HCT116 (cell line): ENCODE data around the gene JPH3. TPM values are rescaled to one million over a fixed set of nuclear protein-coding genes. Genes with fewer than 3 reads are reported as not detected.

ENCODE experiments used
- ATAC-seq: fragments of 200-7000 bp; cut with Tn5 transposase; 2 replicates; pipeline ENCODE4 v1.9.1; 2020; ENCODE audit warnings: mild to moderate bottlenecking, moderate library complexity
- BruUV-seq: library from RNA; stranded (reverse); fragments of 400-500 nt; replicated peaks from 2 replicates; lab custom pipeline; 2021; lab: Mats Ljungman, UMichigan
- CTCF ChIA-PET: fragments of 300-600 bp; sonication (Branson Sonifier 250); formaldehyde crosslinking; loops from one replicate; lab custom pipeline; 2021; ENCODE audit warnings: antibody characterized with exemption; lab: Charles Lee
- POLR2A ChIA-PET: fragments of 300-600, 350-600 bp; sonication (Branson Sonifier 250); formaldehyde crosslinking; loops from one replicate; lab custom pipeline; 2021; ENCODE audit warnings: antibody characterized with exemption; lab: Charles Lee
- RAD21 ChIA-PET, 2 experiments: fragments of 300-600 bp; sonication (Branson Sonifier 250); formaldehyde crosslinking; loops; one replicate each; lab custom pipeline; 2023; ENCODE audit warnings: low total read pairs in 2 of 2; ENCODE audit not compliant: uncharacterized antibody in 2 of 2, unreplicated experiment in 2 of 2, low non-redundant PET in 1 of 2; lab: Charles Lee
- DNase-seq: peaks from one replicate; pipeline ENCODE4 v3.0.0-alpha.2; 2010; ENCODE audit warnings: low read depth, low spot score
- H2AFZ ChIP-seq: fragments of 200-600 bp; shearing (Covaris generic), sonication (generic); 2 replicates; pipeline ENCODE4 v1.6.1; 2017; ENCODE audit warnings: low read depth, mixed run types, mixed read lengths, antibody characterized with exemption, low read length; ENCODE audit not compliant: poor library complexity, severe bottlenecking
- H3K27ac ChIP-seq: 2 replicates; pipeline ENCODE4 v1.5.1; 2012; ENCODE audit warnings: low read depth, low read length
- H3K27me3 ChIP-seq: fragments of 200-600 bp; sonication (generic); 2 replicates; pipeline ENCODE4 v1.6.1; 2016; ENCODE audit warnings: mixed run types, low read length, mixed read lengths; ENCODE audit not compliant: insufficient read depth
- H3K36me3 ChIP-seq, 2 experiments: fragments of 200-500 bp in 1 of 2; fragments of 200-600 bp in 1 of 2; sonication (Bioruptor generic) in 1 of 2; sonication (generic) in 1 of 2; 2 replicates each; pipeline versions ENCODE4 v1.5.1 to v1.6.1; 2014 to 2016; ENCODE audit warnings: low read length in 2 of 2, inconsistent platforms in 1 of 2, mixed read lengths in 1 of 2, mixed run types in 1 of 2; ENCODE audit not compliant: insufficient read depth in 2 of 2, control insufficient read depth in 1 of 2
- H3K4me1 ChIP-seq, 2 experiments: fragments of 200-600 bp in 1 of 2; sonication (generic) in 1 of 2; 2 replicates each; pipeline versions ENCODE4 v1.5.1 to v1.6.1; 2012 to 2017; ENCODE audit warnings: low read length in 2 of 2, inconsistent platforms in 1 of 2, mild to moderate bottlenecking in 1 of 2, mixed read lengths in 1 of 2, mixed run types in 1 of 2, moderate library complexity in 1 of 2; ENCODE audit not compliant: insufficient read depth in 2 of 2, control insufficient read depth in 1 of 2
- H3K4me2 ChIP-seq: fragments of 200-600 bp; sonication (generic); 2 replicates; pipeline ENCODE4 v1.6.1; 2017; ENCODE audit warnings: mixed run types, low read length, mixed read lengths
- H3K4me3 ChIP-seq, 2 experiments: fragments of 200-600 bp in 1 of 2; sonication (generic) in 1 of 2; replicated peaks in 1 of 2; 2 replicates each; pipeline ENCODE4 v1.5.1; 2011 to 2016; ENCODE audit warnings: low read length in 2 of 2, control low read depth in 1 of 2, low read depth in 1 of 2, mild to moderate bottlenecking in 1 of 2, mixed read lengths in 1 of 2, mixed run types in 1 of 2
- H3K79me2 ChIP-seq: fragments of 200-600 bp; sonication (generic); 2 replicates; pipeline ENCODE4 v1.6.1; 2017; ENCODE audit warnings: mild to moderate bottlenecking, mixed run types, low read length, moderate library complexity, mixed read lengths; ENCODE audit not compliant: insufficient read depth
- H3K9ac ChIP-seq: fragments of 200-600 bp; sonication (generic); 2 replicates; pipeline ENCODE4 v1.6.1; 2016; ENCODE audit warnings: low read length, mixed read lengths
- H3K9me2 ChIP-seq: fragments of 200-600 bp; sonication (generic), shearing (Covaris generic); 2 replicates; pipeline ENCODE4 v1.6.1; 2017; ENCODE audit warnings: mixed run types, mild to moderate bottlenecking, moderate library complexity; ENCODE audit not compliant: insufficient read depth
- H3K9me3 ChIP-seq, 2 experiments: fragments of 200-500 bp in 1 of 2; fragments of 200-600 bp in 1 of 2; sonication (Bioruptor generic) in 1 of 2; sonication (generic) in 1 of 2; 2 replicates each; pipeline ENCODE4 v1.6.1; 2014 to 2017; ENCODE audit warnings: low read length in 2 of 2, mixed read lengths in 2 of 2, inconsistent platforms in 1 of 2, low read depth in 1 of 2, mild to moderate bottlenecking in 1 of 2, mixed run types in 1 of 2, moderate library complexity in 1 of 2; ENCODE audit not compliant: control insufficient read depth in 1 of 2, insufficient read depth in 1 of 2
- H4K20me1 ChIP-seq: fragments of 200-600 bp; sonication (generic), shearing (Covaris generic); 2 replicates; pipeline ENCODE4 v1.6.1; 2017; ENCODE audit warnings: mixed run types, mild to moderate bottlenecking, moderate library complexity; ENCODE audit not compliant: insufficient read depth
- CBX3 ChIP-seq: IDR thresholded peaks from 2 replicates; pipeline ENCODE4 v1.6.1; 2012; ENCODE audit warnings: low read depth
- EGR1 ChIP-seq: IDR thresholded peaks from 2 replicates; pipeline ENCODE4 v1.6.1; 2012; ENCODE audit warnings: low read depth
- ELF1 ChIP-seq: IDR thresholded peaks from 2 replicates; pipeline ENCODE4 v1.6.1; 2012; ENCODE audit warnings: low read depth, borderline replicate concordance
- FOSL1 ChIP-seq: IDR thresholded peaks from 2 replicates; pipeline ENCODE4 v1.6.1; 2012; ENCODE audit warnings: low read depth
- POLR2A ChIP-seq: IDR thresholded peaks from 2 replicates; pipeline ENCODE4 v1.7.0; 2011; ENCODE audit warnings: borderline replicate concordance; ENCODE audit not compliant: insufficient read depth, insufficient read length; ENCODE audit errors: extremely low read depth
- POLR2AphosphoS5 ChIP-seq: IDR thresholded peaks from 2 replicates; pipeline ENCODE4 v1.6.1; 2011; ENCODE audit warnings: mild to moderate bottlenecking, low read depth, low read length, moderate library complexity
- RAD21 ChIP-seq: IDR thresholded peaks from 2 replicates; pipeline ENCODE4 v1.6.1; 2012; ENCODE audit warnings: low read depth, mild to moderate bottlenecking
- ZFX ChIP-seq: fragments of 450-650 bp; IDR thresholded peaks from 2 replicates; pipeline ENCODE4 v1.6.1; 2017
- intact Hi-C: fragments of 100-400 bp; cut with micrococcal nuclease; formaldehyde crosslinking; loops from 2 replicates; pipeline ENCODE4 v1.10.0; 2022
- total RNA-seq: library from RNA; stranded (reverse); gene quantifications from one replicate; pipeline ENCODE4 v1.2.1, GENCODE V29; 2021; ENCODE audit not compliant: unreplicated experiment
- TF ChIP-seq, protein P1 (sequence below): IDR thresholded peaks from 2 replicates; pipeline ENCODE4 v1.6.1; 2012
- TF ChIP-seq, protein P2 (sequence below): IDR thresholded peaks from 2 replicates; pipeline ENCODE4 v1.6.1; 2012; ENCODE audit warnings: low read depth
- TF ChIP-seq, protein P3 (sequence below): IDR thresholded peaks from 2 replicates; pipeline ENCODE4 v1.6.1; 2012

Gene JPH3
- total RNA-seq, 1 experiment from 2014 or later = 0.10 TPM

DNA sequence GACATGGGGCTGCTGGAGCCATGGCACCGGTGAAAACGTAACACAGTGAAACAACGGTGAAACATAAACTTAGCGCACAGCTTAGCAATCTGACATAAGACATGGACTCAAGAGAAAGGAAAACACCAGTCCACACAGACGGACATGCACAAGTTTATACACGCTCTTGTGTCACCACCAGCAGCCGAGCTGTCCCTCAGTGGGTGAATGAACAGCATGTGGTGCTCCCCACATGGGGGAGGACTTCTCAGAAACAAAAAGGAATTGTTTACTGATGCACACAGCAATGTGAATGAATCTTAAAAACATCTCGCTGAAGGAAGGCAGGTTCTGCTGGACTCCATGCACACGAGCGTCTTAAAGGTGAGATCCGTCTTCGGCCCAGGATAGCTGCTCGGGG, 129.3 kb downstream of the JPH3 start:
- H3K9ac ChIP-seq = no peak overlapping the region
- no peak overlapping the region for H2AFZ ChIP-seq
- no peak overlapping the region for H3K27ac ChIP-seq
- DNase-seq (no peak), ATAC-seq (no peak)
- H3K4me3 ChIP-seq = no peak overlapping the region
- no peaks in the 10 kb centered on the region for H3K4me1 ChIP-seq
- no TSS peak for BruUV-seq
- no peaks in the 10 kb centered on the region for H3K9me3 ChIP-seq
- peaks cover 60% of the 10 kb centered on the region for H3K79me2 ChIP-seq
- peaks cover 19 to 35% of the 10 kb centered on the region in 2 experiments for H3K36me3 ChIP-seq
- no peaks in the 10 kb centered on the region for H3K27me3 ChIP-seq
- peaks cover 4% of the 10 kb centered on the region; the same call in 1 of the 2 replicates for H4K20me1 ChIP-seq
- CTCF ChIA-PET = no interaction called here
- TF ChIP-seq EGR1 = no peak
- TF ChIP-seq, protein P1, sequence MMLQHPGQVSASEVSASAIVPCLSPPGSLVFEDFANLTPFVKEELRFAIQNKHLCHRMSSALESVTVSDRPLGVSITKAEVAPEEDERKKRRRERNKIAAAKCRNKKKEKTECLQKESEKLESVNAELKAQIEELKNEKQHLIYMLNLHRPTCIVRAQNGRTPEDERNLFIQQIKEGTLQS = no peak
- TF ChIP-seq ZFX = no peak
- TF ChIP-seq POLR2A = no peak
- no peak for TF ChIP-seq RAD21
- TF ChIP-seq, protein P2, sequence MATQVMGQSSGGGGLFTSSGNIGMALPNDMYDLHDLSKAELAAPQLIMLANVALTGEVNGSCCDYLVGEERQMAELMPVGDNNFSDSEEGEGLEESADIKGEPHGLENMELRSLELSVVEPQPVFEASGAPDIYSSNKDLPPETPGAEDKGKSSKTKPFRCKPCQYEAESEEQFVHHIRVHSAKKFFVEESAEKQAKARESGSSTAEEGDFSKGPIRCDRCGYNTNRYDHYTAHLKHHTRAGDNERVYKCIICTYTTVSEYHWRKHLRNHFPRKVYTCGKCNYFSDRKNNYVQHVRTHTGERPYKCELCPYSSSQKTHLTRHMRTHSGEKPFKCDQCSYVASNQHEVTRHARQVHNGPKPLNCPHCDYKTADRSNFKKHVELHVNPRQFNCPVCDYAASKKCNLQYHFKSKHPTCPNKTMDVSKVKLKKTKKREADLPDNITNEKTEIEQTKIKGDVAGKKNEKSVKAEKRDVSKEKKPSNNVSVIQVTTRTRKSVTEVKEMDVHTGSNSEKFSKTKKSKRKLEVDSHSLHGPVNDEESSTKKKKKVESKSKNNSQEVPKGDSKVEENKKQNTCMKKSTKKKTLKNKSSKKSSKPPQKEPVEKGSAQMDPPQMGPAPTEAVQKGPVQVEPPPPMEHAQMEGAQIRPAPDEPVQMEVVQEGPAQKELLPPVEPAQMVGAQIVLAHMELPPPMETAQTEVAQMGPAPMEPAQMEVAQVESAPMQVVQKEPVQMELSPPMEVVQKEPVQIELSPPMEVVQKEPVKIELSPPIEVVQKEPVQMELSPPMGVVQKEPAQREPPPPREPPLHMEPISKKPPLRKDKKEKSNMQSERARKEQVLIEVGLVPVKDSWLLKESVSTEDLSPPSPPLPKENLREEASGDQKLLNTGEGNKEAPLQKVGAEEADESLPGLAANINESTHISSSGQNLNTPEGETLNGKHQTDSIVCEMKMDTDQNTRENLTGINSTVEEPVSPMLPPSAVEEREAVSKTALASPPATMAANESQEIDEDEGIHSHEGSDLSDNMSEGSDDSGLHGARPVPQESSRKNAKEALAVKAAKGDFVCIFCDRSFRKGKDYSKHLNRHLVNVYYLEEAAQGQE = no peak
- no peak overlapping the region for H3K4me2 ChIP-seq
- intact Hi-C loops = no loop called here
- H3K9me2 ChIP-seq = no peaks in the 10 kb centered on the region
- POLR2A ChIA-PET = no interaction called here
- RAD21 ChIA-PET = no interaction called here

DNA sequence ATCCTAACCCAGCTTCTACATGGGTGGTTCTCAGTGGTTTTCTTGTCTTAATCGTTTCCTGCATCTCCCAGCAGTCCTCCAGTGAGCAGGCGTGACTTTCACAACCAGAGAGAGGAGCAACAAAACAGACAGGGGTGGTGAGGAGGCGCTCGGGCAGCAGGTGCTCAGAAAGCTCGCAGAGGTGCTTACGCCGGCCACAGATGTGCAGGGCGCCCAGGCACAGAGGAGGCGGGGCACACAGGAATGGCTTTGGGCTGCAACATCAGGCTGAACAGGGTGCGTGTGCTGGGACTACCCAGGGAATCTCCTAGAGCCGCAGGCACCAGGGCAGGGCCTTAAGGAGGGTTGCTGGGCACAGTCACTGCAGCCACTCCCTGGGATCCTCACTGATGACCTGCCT, 130.9 kb downstream of the JPH3 start:
- H3K4me2 ChIP-seq = no peak overlapping the region
- no peak for TF ChIP-seq ELF1
- no peak for TF ChIP-seq RAD21
- TF ChIP-seq CBX3 = no peak
- TF ChIP-seq, protein P3, sequence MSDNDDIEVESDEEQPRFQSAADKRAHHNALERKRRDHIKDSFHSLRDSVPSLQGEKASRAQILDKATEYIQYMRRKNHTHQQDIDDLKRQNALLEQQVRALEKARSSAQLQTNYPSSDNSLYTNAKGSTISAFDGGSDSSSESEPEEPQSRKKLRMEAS = no peak
- no peak for TF ChIP-seq POLR2AphosphoS5
- TF ChIP-seq, protein P1 = no peak
- no peak for TF ChIP-seq FOSL1
- ChIA-PET POLR2A (no interaction called here), RAD21 (no interaction called here), CTCF (no interaction called here)
- peaks cover 56% of the 10 kb centered on the region for H3K79me2 ChIP-seq
- no TSS peak for BruUV-seq
- H3K9ac ChIP-seq = no peak overlapping the region
- intact Hi-C loops = no loop called here
- no peak overlapping the region for H3K27ac ChIP-seq
- peaks cover 4% of the 10 kb centered on the region; the same call in 1 of the 2 replicates for H4K20me1 ChIP-seq
- no peaks in the 10 kb centered on the region for H3K27me3 ChIP-seq
- no peak overlapping the region for H3K4me3 ChIP-seq
- no peak for ATAC-seq
- no peaks in the 10 kb centered on the region for H3K9me3 ChIP-seq
- DNase-seq = no peak
- peaks cover 24 to 29% of the 10 kb centered on the region in 2 experiments for H3K36me3 ChIP-seq
- no peaks in the 10 kb centered on the region for H3K4me1 ChIP-seq
- H2AFZ ChIP-seq = no peak overlapping the region
- H3K9me2 ChIP-seq = no peaks in the 10 kb centered on the region
